ENCODE data around the gene MFSD1.

DNA sequence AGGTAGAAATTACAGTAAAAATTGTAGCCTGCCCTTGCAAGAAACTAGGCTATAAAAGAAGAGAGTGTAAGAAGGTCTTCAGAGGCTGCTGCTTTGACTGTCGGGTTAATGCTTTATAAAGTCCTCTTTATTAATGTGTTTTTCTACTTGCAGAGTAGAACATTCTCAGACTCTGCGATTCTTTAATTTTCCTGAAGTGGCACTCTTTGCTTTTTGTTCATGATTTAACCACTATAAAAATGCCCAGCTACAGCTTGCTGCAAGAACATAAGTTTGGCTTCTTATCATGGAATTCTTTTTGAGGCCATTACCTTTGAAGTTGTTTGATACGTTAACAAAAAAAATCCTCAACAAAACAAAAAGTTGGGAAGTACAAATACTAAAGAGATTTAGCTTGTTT, 33.8 kb downstream of the MFSD1 start:
- TF ChIP-seq, protein P1, sequence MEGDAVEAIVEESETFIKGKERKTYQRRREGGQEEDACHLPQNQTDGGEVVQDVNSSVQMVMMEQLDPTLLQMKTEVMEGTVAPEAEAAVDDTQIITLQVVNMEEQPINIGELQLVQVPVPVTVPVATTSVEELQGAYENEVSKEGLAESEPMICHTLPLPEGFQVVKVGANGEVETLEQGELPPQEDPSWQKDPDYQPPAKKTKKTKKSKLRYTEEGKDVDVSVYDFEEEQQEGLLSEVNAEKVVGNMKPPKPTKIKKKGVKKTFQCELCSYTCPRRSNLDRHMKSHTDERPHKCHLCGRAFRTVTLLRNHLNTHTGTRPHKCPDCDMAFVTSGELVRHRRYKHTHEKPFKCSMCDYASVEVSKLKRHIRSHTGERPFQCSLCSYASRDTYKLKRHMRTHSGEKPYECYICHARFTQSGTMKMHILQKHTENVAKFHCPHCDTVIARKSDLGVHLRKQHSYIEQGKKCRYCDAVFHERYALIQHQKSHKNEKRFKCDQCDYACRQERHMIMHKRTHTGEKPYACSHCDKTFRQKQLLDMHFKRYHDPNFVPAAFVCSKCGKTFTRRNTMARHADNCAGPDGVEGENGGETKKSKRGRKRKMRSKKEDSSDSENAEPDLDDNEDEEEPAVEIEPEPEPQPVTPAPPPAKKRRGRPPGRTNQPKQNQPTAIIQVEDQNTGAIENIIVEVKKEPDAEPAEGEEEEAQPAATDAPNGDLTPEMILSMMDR (IDR thresholded peaks at IDR 0.05) = no peak
- TF ChIP-seq POLR2A (IDR thresholded peaks at IDR 0.05) = no peak

All from thyroid gland (tissue), 4 donors.